LNCaP clone FGC (cell line): ENCODE measurements around the gene UBE2G2.

Source experiments
- DNase-seq: peaks from one replicate; pipeline ENCODE4 v3.0.0-alpha.2; 2011; ENCODE audit warnings: low read depth
- H3K4me3 ChIP-seq: 2 replicates; pipeline ENCODE4 v1.5.1; 2011; ENCODE audit warnings: mild to moderate bottlenecking, low read depth, low read length, control low read depth
- CTCF ChIP-seq: IDR thresholded peaks from 2 replicates; pipeline ENCODE4 v1.5.1; 2012; ENCODE audit warnings: mild to moderate bottlenecking; ENCODE audit not compliant: control insufficient read depth, insufficient read depth; ENCODE audit errors: extremely low read depth

UBE2G2 gene

GRCh38 chr21:44759628-44760285, 41.9 kb downstream of the UBE2G2 start:
- no peak for DNase-seq
- H3K4me3 ChIP-seq: no peak overlapping the region
- TF ChIP-seq CTCF: no peak

- no peak overlapping the region for H3K4me3 ChIP-seq
- no peak for TF ChIP-seq CTCF
- DNase-seq: no peak
These were observed 42.6 kb downstream of the UBE2G2 start for GRCh38 chr21:44758781-44759627.

GRCh38 chr21:44758141-44758561, 43.5 kb downstream of the UBE2G2 start:
- TF ChIP-seq CTCF: no peak
- no peak overlapping the region for H3K4me3 ChIP-seq
- no peak for DNase-seq

GRCh38 chr21:44757731-44758130, 43.9 kb downstream of the UBE2G2 start:
- no peak for TF ChIP-seq CTCF
- no peak for DNase-seq
- no peak overlapping the region for H3K4me3 ChIP-seq

- no peak for TF ChIP-seq CTCF
These were observed 45.0 kb downstream of the UBE2G2 start for GRCh38 chr21:44756423-44757185.

GRCh38 chr21:44755227-44755626, 46.4 kb downstream of the UBE2G2 start:
- no peak for DNase-seq
- no peak overlapping the region for H3K4me3 ChIP-seq
- peak; percentile 17; the same call in 1 of the 2 replicates for TF ChIP-seq CTCF

More at GRCh38 chr21:44756423-44757185, 45.0 kb downstream of the UBE2G2 start:
- DNase-seq: no peak
- H3K4me3 ChIP-seq: no peak overlapping the region
